ENCODE measurements around the gene TYW1.
"Not testable (repeated sequence)": the region's sequence is repeated elsewhere in the genome, so short reads cannot be mapped to it uniquely, and the experiment has no call there.

TYW1 gene

GRCh38 chr7:67082880-67083279 is 86.2 kb downstream of the TYW1 start:
- not testable (repeated sequence) for H3K9me3 ChIP-seq (ENCODE audit: control insufficient read depth, low read length); H3K4me1 ChIP-seq (ENCODE audit: control insufficient read depth, insufficient read depth, low read length, poor library complexity, severe bottlenecking); H3K27me3 ChIP-seq (replicated peaks; ENCODE audit: control insufficient read depth, insufficient read depth, low read length, poor library complexity, severe bottlenecking); DNase-seq; H3K36me3 ChIP-seq (ENCODE audit: control insufficient read depth, insufficient read depth, low read length); H3K27ac ChIP-seq (ENCODE audit: insufficient read depth, low read length, poor library complexity, severe bottlenecking); H3K4me3 ChIP-seq (ENCODE audit: insufficient read depth, low read depth, low read length, poor library complexity, severe bottlenecking)

- not testable (repeated sequence) for H3K36me3 ChIP-seq (ENCODE audit: control insufficient read depth, insufficient read depth, low read length); H3K27me3 ChIP-seq (replicated peaks; ENCODE audit: control insufficient read depth, insufficient read depth, low read length, poor library complexity, severe bottlenecking); H3K27ac ChIP-seq (ENCODE audit: insufficient read depth, low read length, poor library complexity, severe bottlenecking); H3K4me3 ChIP-seq (ENCODE audit: insufficient read depth, low read depth, low read length, poor library complexity, severe bottlenecking); H3K4me1 ChIP-seq (ENCODE audit: control insufficient read depth, insufficient read depth, low read length, poor library complexity, severe bottlenecking); H3K9me3 ChIP-seq (ENCODE audit: control insufficient read depth, low read length); DNase-seq
Observed at GRCh38 chr7:67089261-67089660, 92.6 kb downstream of the TYW1 start.

- not testable (repeated sequence) for DNase-seq; H3K9me3 ChIP-seq (ENCODE audit: control insufficient read depth, low read length); H3K36me3 ChIP-seq (ENCODE audit: control insufficient read depth, insufficient read depth, low read length); H3K4me3 ChIP-seq (ENCODE audit: insufficient read depth, low read depth, low read length, poor library complexity, severe bottlenecking); H3K27ac ChIP-seq (ENCODE audit: insufficient read depth, low read length, poor library complexity, severe bottlenecking); H3K27me3 ChIP-seq (replicated peaks; ENCODE audit: control insufficient read depth, insufficient read depth, low read length, poor library complexity, severe bottlenecking); H3K4me1 ChIP-seq (ENCODE audit: control insufficient read depth, insufficient read depth, low read length, poor library complexity, severe bottlenecking)
Observed at GRCh38 chr7:67091053-67091452, 94.4 kb downstream of the TYW1 start.

- DNase-seq; H3K9me3 ChIP-seq (ENCODE audit: control insufficient read depth, low read length); H3K27me3 ChIP-seq (replicated peaks; ENCODE audit: control insufficient read depth, insufficient read depth, low read length, poor library complexity, severe bottlenecking); H3K4me3 ChIP-seq (ENCODE audit: insufficient read depth, low read depth, low read length, poor library complexity, severe bottlenecking); H3K27ac ChIP-seq (ENCODE audit: insufficient read depth, low read length, poor library complexity, severe bottlenecking); H3K36me3 ChIP-seq (ENCODE audit: control insufficient read depth, insufficient read depth, low read length); H3K4me1 ChIP-seq (ENCODE audit: control insufficient read depth, insufficient read depth, low read length, poor library complexity, severe bottlenecking): not testable (repeated sequence)
Observed at GRCh38 chr7:67098031-67098430, 101.4 kb downstream of the TYW1 start.

GRCh38 chr7:67099406-67099805 is 102.8 kb downstream of the TYW1 start:
- DNase-seq, result not testable (repeated sequence)

GRCh38 chr7:67100038-67100437 is 103.4 kb downstream of the TYW1 start:
- not testable (repeated sequence) for H3K36me3 ChIP-seq (ENCODE audit: control insufficient read depth, insufficient read depth, low read length)

More at GRCh38 chr7:67099406-67099805, 102.8 kb downstream of the TYW1 start:
- H3K9me3 ChIP-seq (ENCODE audit: control insufficient read depth, low read length); H3K4me3 ChIP-seq (ENCODE audit: insufficient read depth, low read depth, low read length, poor library complexity, severe bottlenecking); H3K27me3 ChIP-seq (replicated peaks; ENCODE audit: control insufficient read depth, insufficient read depth, low read length, poor library complexity, severe bottlenecking); H3K36me3 ChIP-seq (ENCODE audit: control insufficient read depth, insufficient read depth, low read length); H3K4me1 ChIP-seq (ENCODE audit: control insufficient read depth, insufficient read depth, low read length, poor library complexity, severe bottlenecking); H3K27ac ChIP-seq (ENCODE audit: insufficient read depth, low read length, poor library complexity, severe bottlenecking): not testable (repeated sequence)

GRCh38 chr7:67100956-67101361 is 104.3 kb downstream of the TYW1 start:
- H3K27ac ChIP-seq (ENCODE audit: insufficient read depth, low read length, poor library complexity, severe bottlenecking), result no peak overlapping the region
- H3K4me3 ChIP-seq (ENCODE audit: insufficient read depth, low read depth, low read length, poor library complexity, severe bottlenecking), result no peak overlapping the region
- H3K36me3 ChIP-seq (ENCODE audit: control insufficient read depth, insufficient read depth, low read length), result peaks cover 3% of the 10 kb centered on the region
- H3K9me3 ChIP-seq (ENCODE audit: control insufficient read depth, low read length), result no peaks in the 10 kb centered on the region
- H3K27me3 ChIP-seq (replicated peaks; ENCODE audit: control insufficient read depth, insufficient read depth, low read length, poor library complexity, severe bottlenecking), result no peaks in the 10 kb centered on the region
- H3K4me1 ChIP-seq (ENCODE audit: control insufficient read depth, insufficient read depth, low read length, poor library complexity, severe bottlenecking), result peaks cover 6% of the 10 kb centered on the region
- DNase-seq, result no peak

More at GRCh38 chr7:67100038-67100437, 103.4 kb downstream of the TYW1 start:
- DNase-seq; H3K4me3 ChIP-seq (ENCODE audit: insufficient read depth, low read depth, low read length, poor library complexity, severe bottlenecking); H3K9me3 ChIP-seq (ENCODE audit: control insufficient read depth, low read length); H3K27ac ChIP-seq (ENCODE audit: insufficient read depth, low read length, poor library complexity, severe bottlenecking); H3K27me3 ChIP-seq (replicated peaks; ENCODE audit: control insufficient read depth, insufficient read depth, low read length, poor library complexity, severe bottlenecking); H3K4me1 ChIP-seq (ENCODE audit: control insufficient read depth, insufficient read depth, low read length, poor library complexity, severe bottlenecking): not testable (repeated sequence)

- H3K36me3 ChIP-seq (ENCODE audit: control insufficient read depth, insufficient read depth, low read length); DNase-seq; H3K27me3 ChIP-seq (replicated peaks; ENCODE audit: control insufficient read depth, insufficient read depth, low read length, poor library complexity, severe bottlenecking); H3K4me1 ChIP-seq (ENCODE audit: control insufficient read depth, insufficient read depth, low read length, poor library complexity, severe bottlenecking); H3K4me3 ChIP-seq (ENCODE audit: insufficient read depth, low read depth, low read length, poor library complexity, severe bottlenecking); H3K27ac ChIP-seq (ENCODE audit: insufficient read depth, low read length, poor library complexity, severe bottlenecking); H3K9me3 ChIP-seq (ENCODE audit: control insufficient read depth, low read length): not testable (repeated sequence)
Observed at GRCh38 chr7:67104937-67105336, 108.3 kb downstream of the TYW1 start.

GRCh38 chr7:67105377-67105776 is 108.7 kb downstream of the TYW1 start:
- Histone ChIP-seq H3K4me1 (ENCODE audit: control insufficient read depth, insufficient read depth, low read length, poor library complexity, severe bottlenecking) (peaks cover 6% of the 10 kb centered on the region), H3K9me3 (ENCODE audit: control insufficient read depth, low read length) (no peaks in the 10 kb centered on the region), H3K27me3 (replicated peaks; ENCODE audit: control insufficient read depth, insufficient read depth, low read length, poor library complexity, severe bottlenecking) (no peaks in the 10 kb centered on the region), H3K27ac (ENCODE audit: insufficient read depth, low read length, poor library complexity, severe bottlenecking) (no peak overlapping the region), H3K4me3 (ENCODE audit: insufficient read depth, low read depth, low read length, poor library complexity, severe bottlenecking) (no peak overlapping the region), H3K36me3 (ENCODE audit: control insufficient read depth, insufficient read depth, low read length) (no peaks in the 10 kb centered on the region)
- DNase-seq, result no peak

GRCh38 chr7:67106255-67106654 is 109.6 kb downstream of the TYW1 start:
- not testable (repeated sequence) for H3K9me3 ChIP-seq (ENCODE audit: control insufficient read depth, low read length); H3K27me3 ChIP-seq (replicated peaks; ENCODE audit: control insufficient read depth, insufficient read depth, low read length, poor library complexity, severe bottlenecking); DNase-seq; H3K4me3 ChIP-seq (ENCODE audit: insufficient read depth, low read depth, low read length, poor library complexity, severe bottlenecking); H3K36me3 ChIP-seq (ENCODE audit: control insufficient read depth, insufficient read depth, low read length); H3K4me1 ChIP-seq (ENCODE audit: control insufficient read depth, insufficient read depth, low read length, poor library complexity, severe bottlenecking); H3K27ac ChIP-seq (ENCODE audit: insufficient read depth, low read length, poor library complexity, severe bottlenecking)

- not testable (repeated sequence) for H3K4me1 ChIP-seq (ENCODE audit: control insufficient read depth, insufficient read depth, low read length, poor library complexity, severe bottlenecking); H3K9me3 ChIP-seq (ENCODE audit: control insufficient read depth, low read length); H3K36me3 ChIP-seq (ENCODE audit: control insufficient read depth, insufficient read depth, low read length); H3K27me3 ChIP-seq (replicated peaks; ENCODE audit: control insufficient read depth, insufficient read depth, low read length, poor library complexity, severe bottlenecking); H3K27ac ChIP-seq (ENCODE audit: insufficient read depth, low read length, poor library complexity, severe bottlenecking); H3K4me3 ChIP-seq (ENCODE audit: insufficient read depth, low read depth, low read length, poor library complexity, severe bottlenecking); DNase-seq
Observed at GRCh38 chr7:67111342-67111741, 114.7 kb downstream of the TYW1 start.
